AG04449 (cell line): ENCODE measurements around the gene GDF9.

Experiments
- CTCF ChIA-PET: fragments of 350-600 bp; formaldehyde crosslinking; extraction: SDS; loops from one replicate; lab custom pipeline; 2021; ENCODE audit warnings: antibody characterized with exemption; lab: Yijun Ruan, JAX
- POLR2A ChIA-PET: fragments of 400-600, 350-600 bp; formaldehyde crosslinking; extraction: SDS; loops from one replicate; lab custom pipeline; 2020; ENCODE audit warnings: antibody characterized with exemption, inconsistent platforms; lab: Yijun Ruan, JAX
- DNase-seq: peaks from one replicate; pipeline ENCODE4 v3.0.0-alpha.2; 2010; ENCODE audit warnings: low read depth, low spot score
- H3K4me3 ChIP-seq: 2 replicates; pipeline ENCODE4 v1.5.1; 2011; ENCODE audit warnings: low read depth, mild to moderate bottlenecking, control low read depth, low read length
- TF ChIP-seq, protein P1 (sequence below): IDR thresholded peaks from one replicate; pipeline ENCODE4 v1.5.1; 2011; ENCODE audit warnings: mild to moderate bottlenecking, moderate library complexity, low read length, control low read depth, inconsistent platforms; ENCODE audit not compliant: insufficient read depth; ENCODE audit errors: missing control alignments

GDF9 gene

DNA sequence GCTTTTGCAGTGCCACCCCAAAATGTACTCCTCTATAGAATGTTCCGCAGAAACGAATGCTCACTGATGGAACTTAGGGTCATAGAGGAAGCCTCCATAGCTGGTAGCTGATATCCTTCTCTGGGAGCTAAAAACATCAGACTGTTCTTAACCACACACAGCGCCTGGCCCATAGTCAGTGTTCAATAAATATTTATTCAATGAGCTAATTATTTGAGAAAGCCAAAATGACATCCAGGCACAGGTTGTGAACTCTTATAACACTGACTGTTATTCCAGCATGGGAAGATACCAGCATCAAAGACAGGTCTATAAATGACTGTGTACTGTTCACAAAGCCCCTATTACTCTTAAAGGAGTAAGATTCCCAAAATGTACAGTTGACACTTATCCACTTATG, 12.9 kb downstream of the GDF9 start:
- TF ChIP-seq, protein P1, sequence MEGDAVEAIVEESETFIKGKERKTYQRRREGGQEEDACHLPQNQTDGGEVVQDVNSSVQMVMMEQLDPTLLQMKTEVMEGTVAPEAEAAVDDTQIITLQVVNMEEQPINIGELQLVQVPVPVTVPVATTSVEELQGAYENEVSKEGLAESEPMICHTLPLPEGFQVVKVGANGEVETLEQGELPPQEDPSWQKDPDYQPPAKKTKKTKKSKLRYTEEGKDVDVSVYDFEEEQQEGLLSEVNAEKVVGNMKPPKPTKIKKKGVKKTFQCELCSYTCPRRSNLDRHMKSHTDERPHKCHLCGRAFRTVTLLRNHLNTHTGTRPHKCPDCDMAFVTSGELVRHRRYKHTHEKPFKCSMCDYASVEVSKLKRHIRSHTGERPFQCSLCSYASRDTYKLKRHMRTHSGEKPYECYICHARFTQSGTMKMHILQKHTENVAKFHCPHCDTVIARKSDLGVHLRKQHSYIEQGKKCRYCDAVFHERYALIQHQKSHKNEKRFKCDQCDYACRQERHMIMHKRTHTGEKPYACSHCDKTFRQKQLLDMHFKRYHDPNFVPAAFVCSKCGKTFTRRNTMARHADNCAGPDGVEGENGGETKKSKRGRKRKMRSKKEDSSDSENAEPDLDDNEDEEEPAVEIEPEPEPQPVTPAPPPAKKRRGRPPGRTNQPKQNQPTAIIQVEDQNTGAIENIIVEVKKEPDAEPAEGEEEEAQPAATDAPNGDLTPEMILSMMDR = no peak
- ChIA-PET CTCF (interaction anchor here (0.9 kb wide), 1 partner anchor 53 kb away, joined by 3 read pairs; no protein-coding TSS in a partner anchor), POLR2A (interaction anchor here (1.2 kb wide), 1 partner anchor 13 kb away, joined by 4 read pairs; the partner anchor contains the start of genes GDF9 and UQCRQ)
- DNase-seq = no peak
- H3K4me3 ChIP-seq = no peak overlapping the region

DNA sequence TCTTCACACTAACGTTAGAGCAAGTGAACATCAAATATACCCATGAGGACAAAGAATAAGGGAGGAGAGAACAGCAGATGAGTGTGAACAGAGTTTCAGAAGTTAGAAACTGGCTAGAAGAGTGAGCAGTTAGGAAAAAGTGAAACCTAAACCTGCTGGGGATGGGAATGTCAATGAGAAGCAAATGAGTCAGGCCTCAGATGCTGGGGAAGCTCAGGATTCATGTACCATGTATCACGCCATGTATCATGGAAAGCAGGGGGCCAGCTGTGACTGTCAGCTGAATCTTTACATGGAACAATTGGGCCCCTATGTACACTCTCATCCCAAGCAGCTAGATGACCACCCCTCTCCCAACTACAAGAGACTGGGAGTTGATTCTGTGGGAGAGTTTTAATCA, 16.2 kb downstream of the GDF9 start:
- ChIA-PET CTCF (interaction anchor here (1.0 to 2.5 kb wide), 6 partner anchors 10 to 345 kb away, joined by 3 to 18 read pairs (median 4); partner anchors contain the start of gene GDF9), POLR2A (no interaction called here)
- no peak overlapping the region for H3K4me3 ChIP-seq
- TF ChIP-seq, protein P1 = no peak
- DNase-seq = no peak

DNA sequence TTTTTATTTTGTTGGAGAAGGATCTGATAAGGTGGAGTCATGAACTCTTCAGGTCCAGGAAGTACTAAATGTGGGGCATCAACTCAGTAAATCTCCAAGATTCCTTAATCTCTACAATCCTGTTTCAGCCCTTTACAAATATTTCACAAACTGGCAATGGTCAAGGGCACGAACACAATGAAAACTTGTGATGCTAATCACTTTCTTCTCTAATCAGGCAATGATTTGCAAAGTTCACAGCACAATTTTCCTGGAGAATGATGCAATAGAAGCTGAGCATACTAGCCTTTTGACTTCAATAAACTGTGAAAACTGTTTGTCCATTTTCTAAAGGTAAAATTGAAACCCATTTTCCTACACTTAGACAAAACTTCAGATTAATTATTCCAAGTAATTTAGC, 16.9 kb downstream of the GDF9 start:
- POLR2A ChIA-PET = no interaction called here
- TF ChIP-seq, protein P1 = no peak

DNA sequence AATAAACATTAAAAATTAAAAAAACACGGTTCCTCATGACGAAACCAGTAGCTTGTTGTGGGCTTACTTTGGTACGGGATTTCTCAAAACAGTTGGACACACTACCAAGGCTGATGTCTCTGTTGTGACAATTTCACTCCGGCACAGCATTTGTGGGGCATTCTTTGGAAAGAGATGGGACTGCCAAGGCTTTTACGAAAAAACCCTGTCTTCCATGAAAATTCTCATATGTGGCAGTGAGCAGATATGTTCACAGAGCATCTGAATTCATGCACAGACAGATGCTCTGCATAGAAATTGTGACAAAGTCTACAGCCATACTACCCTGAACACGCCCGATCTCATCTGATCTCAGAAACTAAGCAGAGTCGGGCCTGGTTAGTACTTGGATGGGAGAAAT, 18.0 kb downstream of the GDF9 start:
- TF ChIP-seq, protein P1 = no peak
- ChIA-PET POLR2A (no interaction called here), CTCF (interaction anchor here (1.0 to 2.5 kb wide), 3 partner anchors 13 to 27 kb away, joined by 3 to 18 read pairs (median 7); no protein-coding TSS in a partner anchor)
- no peak for DNase-seq
- H3K4me3 ChIP-seq = no peak overlapping the region

More for the DNA sequence above, 16.9 kb downstream of the GDF9 start:
- no peak for DNase-seq
- CTCF ChIA-PET = interaction anchor here (0.9 to 2.5 kb wide), 5 partner anchors 14 to 344 kb away, joined by 3 to 18 read pairs (median 3); no protein-coding TSS in a partner anchor
- no peak overlapping the region for H3K4me3 ChIP-seq

DNA sequence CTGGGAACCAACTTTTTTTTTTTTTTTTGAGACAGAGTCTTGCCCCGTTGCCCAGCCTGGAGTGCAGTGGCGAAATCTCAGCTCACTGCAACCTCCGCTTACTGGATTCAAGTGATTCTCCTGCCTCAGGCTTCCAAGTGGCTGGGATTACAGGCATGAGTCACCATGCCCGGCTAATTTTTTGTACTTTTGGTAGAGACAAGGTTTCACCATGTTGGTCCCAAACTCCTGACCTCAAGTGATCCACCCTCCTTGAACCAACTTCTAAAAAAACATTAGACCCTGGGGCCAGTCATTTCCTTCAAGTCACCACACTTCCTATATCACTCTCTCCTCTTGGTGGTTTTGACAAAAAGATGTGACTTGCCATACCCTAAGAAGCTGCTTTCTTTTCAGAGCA, 25.0 kb downstream of the GDF9 start:
- ChIA-PET CTCF (interaction anchor here (2.2 to 3.9 kb wide), 2 partner anchors 21 to 42 kb away, joined by 5 to 32 read pairs; no protein-coding TSS in a partner anchor), POLR2A (no interaction called here)
- TF ChIP-seq, protein P1 = no peak
- no peak overlapping the region for H3K4me3 ChIP-seq
- no peak for DNase-seq

DNA sequence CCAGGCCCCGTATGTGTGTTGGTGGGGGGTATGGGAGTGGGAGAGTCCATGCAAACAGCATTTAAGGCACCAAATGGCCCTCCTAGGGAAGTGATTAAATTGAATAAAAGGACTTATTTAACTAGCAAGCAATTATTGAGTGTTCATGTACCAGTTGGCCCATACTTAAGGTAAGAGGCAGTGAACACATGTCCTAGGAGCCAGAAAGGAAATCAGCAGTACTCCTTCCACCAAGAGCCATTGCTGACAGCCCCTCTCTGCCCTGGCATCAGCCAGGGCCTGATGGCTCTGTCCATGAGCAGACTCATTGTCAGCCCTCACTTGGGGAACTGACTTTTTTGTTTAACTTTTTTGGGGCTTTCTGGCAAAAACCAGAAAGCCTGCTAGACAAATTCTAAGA, 25.4 kb downstream of the GDF9 start:
- ChIA-PET POLR2A (no interaction called here), CTCF (interaction anchor here (1.9 to 3.9 kb wide), 3 partner anchors 21 to 455 kb away, joined by 4 to 32 read pairs (median 5); no protein-coding TSS in a partner anchor)
- H3K4me3 ChIP-seq = no peak overlapping the region
- DNase-seq = no peak
- TF ChIP-seq, protein P1 = no peak
